HG03469 (cell line): ENCODE data around the gene RNF34.

Source experiments
- ATAC-seq: cut with Tn5 transposase; IDR thresholded peaks from one replicate; pipeline ENCODE4 v1.9.1; 2021; ENCODE audit warnings: mild to moderate bottlenecking, moderate library complexity, moderate number of reproducible peaks; ENCODE audit not compliant: unreplicated experiment

The RNF34 gene

GRCh38 chr12:121465921-121466793, 66.2 kb downstream of the RNF34 start:
- ATAC-seq: peak; percentile 4

GRCh38 chr12:121466794-121467637, 67.1 kb downstream of the RNF34 start:
- ATAC-seq: peak; percentile 72

GRCh38 chr12:121467638-121468498, 68.0 kb downstream of the RNF34 start:
- no peak for ATAC-seq

GRCh38 chr12:121468499-121468801, 68.5 kb downstream of the RNF34 start:
- ATAC-seq: no peak

GRCh38 chr12:121470751-121471150, 70.8 kb downstream of the RNF34 start:
- ATAC-seq: no peak

- no peak for ATAC-seq
These were observed 72.4 kb downstream of the RNF34 start for GRCh38 chr12:121472150-121472905.
